Measurements from ENCODE around the gene ALKBH5. TPM values are rescaled to one million over a fixed set of nuclear protein-coding genes. Genes with fewer than 3 reads are reported as not detected.

ALKBH5 gene
- total RNA-seq, 1 donor from 2014 or later: 92.6 TPM

DNA sequence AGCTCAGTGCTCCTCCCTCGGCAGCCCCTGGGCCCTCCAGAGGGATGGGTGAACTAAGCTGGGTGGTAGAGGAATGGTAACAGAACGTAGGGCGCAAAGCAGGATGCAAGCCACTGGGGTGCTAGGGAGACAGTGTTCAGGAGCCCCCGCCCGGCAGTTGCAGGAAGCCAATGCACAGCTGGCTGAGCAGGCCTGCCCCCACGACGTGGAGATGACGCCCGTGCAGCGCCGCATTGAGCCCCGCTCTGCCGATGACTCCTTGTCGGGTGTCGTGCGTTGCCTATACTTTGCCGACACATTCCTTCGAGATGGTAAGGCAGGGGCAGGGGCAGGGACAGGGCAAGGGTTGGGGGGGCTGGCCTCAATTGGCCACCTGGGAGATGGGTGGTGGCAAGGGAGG is 54.7 kb downstream of the ALKBH5 start:
- H3K27me3 ChIP-seq (ENCODE audit: insufficient read depth, low read length): no peaks in the 10 kb centered on the region
- FAIRE-seq (no peak), DNase-seq (ENCODE audit: low read depth) (no peak)
- H3K4me1 Mint-ChIP-seq (ENCODE audit: low read depth, unreplicated experiment): peaks cover 6% of the 10 kb centered on the region
- H4K20me1 ChIP-seq (ENCODE audit: insufficient read depth, low read length): peaks cover 12% of the 10 kb centered on the region
- no peak overlapping the region for H3K27ac Mint-ChIP-seq (ENCODE audit: unreplicated experiment)
- TF ChIP-seq, protein P1, sequence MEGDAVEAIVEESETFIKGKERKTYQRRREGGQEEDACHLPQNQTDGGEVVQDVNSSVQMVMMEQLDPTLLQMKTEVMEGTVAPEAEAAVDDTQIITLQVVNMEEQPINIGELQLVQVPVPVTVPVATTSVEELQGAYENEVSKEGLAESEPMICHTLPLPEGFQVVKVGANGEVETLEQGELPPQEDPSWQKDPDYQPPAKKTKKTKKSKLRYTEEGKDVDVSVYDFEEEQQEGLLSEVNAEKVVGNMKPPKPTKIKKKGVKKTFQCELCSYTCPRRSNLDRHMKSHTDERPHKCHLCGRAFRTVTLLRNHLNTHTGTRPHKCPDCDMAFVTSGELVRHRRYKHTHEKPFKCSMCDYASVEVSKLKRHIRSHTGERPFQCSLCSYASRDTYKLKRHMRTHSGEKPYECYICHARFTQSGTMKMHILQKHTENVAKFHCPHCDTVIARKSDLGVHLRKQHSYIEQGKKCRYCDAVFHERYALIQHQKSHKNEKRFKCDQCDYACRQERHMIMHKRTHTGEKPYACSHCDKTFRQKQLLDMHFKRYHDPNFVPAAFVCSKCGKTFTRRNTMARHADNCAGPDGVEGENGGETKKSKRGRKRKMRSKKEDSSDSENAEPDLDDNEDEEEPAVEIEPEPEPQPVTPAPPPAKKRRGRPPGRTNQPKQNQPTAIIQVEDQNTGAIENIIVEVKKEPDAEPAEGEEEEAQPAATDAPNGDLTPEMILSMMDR (IDR thresholded peaks at IDR 0.05; ENCODE audit: insufficient read depth, low read depth, low read length): no peak
- no peak for TF ChIP-seq EZH2 (IDR thresholded peaks at IDR 0.05; ENCODE audit: insufficient read depth, low read length)
- no peak overlapping the region for H3K4me3 ChIP-seq (ENCODE audit: insufficient read depth, low read depth, low read length)
- no peak overlapping the region for H3K27ac ChIP-seq (ENCODE audit: low read depth, low read length)
- H3K4me3 Mint-ChIP-seq (ENCODE audit: unreplicated experiment): no peak overlapping the region
- H3K79me2 ChIP-seq (ENCODE audit: insufficient read depth, low read length): no peaks in the 10 kb centered on the region
- no peak overlapping the region for H3K4me2 ChIP-seq (ENCODE audit: low read length)
- no peaks in the 10 kb centered on the region for H3K9me3 ChIP-seq (ENCODE audit: insufficient read depth, low read depth, low read length)
- no peaks in the 10 kb centered on the region for H3K27me3 Mint-ChIP-seq (ENCODE audit: low read depth, unreplicated experiment)
- H2AFZ ChIP-seq (ENCODE audit: low read depth, low read length): no peak overlapping the region
- no peak overlapping the region for H3K9ac ChIP-seq (ENCODE audit: low read length)
- peaks cover 17% of the 10 kb centered on the region for H3K4me1 ChIP-seq (ENCODE audit: insufficient read depth, low read length)
- H3K9me3 Mint-ChIP-seq (ENCODE audit: unreplicated experiment): no peaks in the 10 kb centered on the region
- H3K36me3 ChIP-seq (ENCODE audit: insufficient read depth, low read length): peaks cover 3% of the 10 kb centered on the region
- H3K36me3 Mint-ChIP-seq (ENCODE audit: low read depth, unreplicated experiment): peaks cover 21% of the 10 kb centered on the region

DNA sequence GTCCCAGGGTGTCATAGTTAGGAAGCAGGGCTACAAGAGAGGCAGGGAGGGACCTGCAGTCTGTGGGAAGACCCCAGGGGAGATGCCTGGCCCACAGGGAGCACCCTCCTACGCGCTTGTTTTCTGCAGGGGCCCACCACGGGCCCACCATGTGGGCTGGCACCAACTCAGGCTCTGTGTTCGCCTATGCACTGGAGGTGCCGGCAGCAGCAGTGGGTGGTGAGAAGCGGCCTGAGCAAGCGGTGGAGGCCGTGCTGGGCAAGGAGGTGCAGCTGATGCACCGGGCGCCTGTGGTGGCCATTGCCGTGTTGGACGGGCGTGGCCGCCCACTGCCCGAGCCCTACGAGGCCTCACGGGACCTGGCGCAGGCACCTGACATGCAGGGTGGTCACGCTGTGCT is 56.8 kb downstream of the ALKBH5 start:
- H3K4me3 ChIP-seq (ENCODE audit: insufficient read depth, low read depth, low read length): no peak overlapping the region
- Mint-ChIP-seq H3K9me3 (ENCODE audit: unreplicated experiment) (no peaks in the 10 kb centered on the region), H3K36me3 (ENCODE audit: low read depth, unreplicated experiment) (peaks cover 23% of the 10 kb centered on the region), H3K4me3 (ENCODE audit: unreplicated experiment) (no peak overlapping the region), H3K27me3 (ENCODE audit: low read depth, unreplicated experiment) (no peaks in the 10 kb centered on the region), H3K4me1 (ENCODE audit: low read depth, unreplicated experiment) (peaks cover 6% of the 10 kb centered on the region), H3K27ac (ENCODE audit: unreplicated experiment) (no peak overlapping the region)
- H3K9me3 ChIP-seq (ENCODE audit: insufficient read depth, low read depth, low read length): no peaks in the 10 kb centered on the region
- peaks cover 13% of the 10 kb centered on the region for H3K4me1 ChIP-seq (ENCODE audit: insufficient read depth, low read length)
- no peaks in the 10 kb centered on the region for H3K27me3 ChIP-seq (ENCODE audit: insufficient read depth, low read length)
- H3K36me3 ChIP-seq (ENCODE audit: insufficient read depth, low read length): peaks cover 10% of the 10 kb centered on the region
- FAIRE-seq (no peak), DNase-seq (ENCODE audit: low read depth) (no peak)
- H3K9ac ChIP-seq (ENCODE audit: low read length): no peak overlapping the region
- H4K20me1 ChIP-seq (ENCODE audit: insufficient read depth, low read length): peaks cover 23% of the 10 kb centered on the region
- H3K79me2 ChIP-seq (ENCODE audit: insufficient read depth, low read length): no peaks in the 10 kb centered on the region
- no peak overlapping the region for H3K4me2 ChIP-seq (ENCODE audit: low read length)
- H3K27ac ChIP-seq (ENCODE audit: low read depth, low read length): no peak overlapping the region
- TF ChIP-seq EZH2 (IDR thresholded peaks at IDR 0.05; ENCODE audit: insufficient read depth, low read length): no peak
- TF ChIP-seq, protein P1 (IDR thresholded peaks at IDR 0.05; ENCODE audit: insufficient read depth, low read depth, low read length): no peak
- no peak overlapping the region for H2AFZ ChIP-seq (ENCODE audit: low read depth, low read length)

DNA sequence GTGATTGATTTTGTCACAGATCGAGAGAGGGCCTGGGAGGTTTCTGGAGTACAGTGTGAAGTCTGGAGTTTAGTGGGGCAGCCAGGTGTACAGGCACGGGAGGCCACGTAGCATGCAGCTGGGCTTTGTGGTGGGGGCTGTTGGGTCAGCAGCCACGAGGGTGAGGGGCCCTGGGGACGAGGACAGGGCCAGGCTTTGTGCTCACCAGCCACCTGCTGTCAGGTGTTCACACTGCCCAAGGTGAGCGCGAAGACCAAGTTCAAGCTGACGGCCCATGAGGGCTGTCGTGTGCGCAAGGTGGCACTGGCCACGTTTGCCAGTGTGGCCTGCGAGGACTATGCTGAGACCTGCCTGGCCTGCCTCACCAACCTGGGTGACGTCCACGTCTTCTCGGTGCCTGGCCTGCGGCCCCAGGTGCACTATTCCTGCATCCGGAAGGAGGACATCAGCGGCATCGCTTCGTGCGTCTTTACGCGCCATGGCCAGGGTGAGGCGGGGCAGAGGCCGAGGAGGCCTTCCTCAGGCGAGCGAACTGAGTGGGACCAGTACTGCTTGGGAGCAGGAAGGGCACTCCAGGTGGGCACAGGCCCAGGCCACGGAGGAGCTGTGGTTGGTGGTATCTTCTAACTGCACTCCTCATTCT is 57.7 kb downstream of the ALKBH5 start:
- H3K4me3 ChIP-seq (ENCODE audit: insufficient read depth, low read depth, low read length): no peak overlapping the region
- H3K9me3 Mint-ChIP-seq (ENCODE audit: unreplicated experiment): no peaks in the 10 kb centered on the region
- peaks cover 17% of the 10 kb centered on the region for H3K36me3 ChIP-seq (ENCODE audit: insufficient read depth, low read length)
- FAIRE-seq: no peak
- DNase-seq (ENCODE audit: low read depth): no peak
- no peak overlapping the region for H3K9ac ChIP-seq (ENCODE audit: low read length)
- no peak overlapping the region for H3K4me3 Mint-ChIP-seq (ENCODE audit: unreplicated experiment)
- H3K9me3 ChIP-seq (ENCODE audit: insufficient read depth, low read depth, low read length): no peaks in the 10 kb centered on the region
- peaks cover 4% of the 10 kb centered on the region for H3K4me1 ChIP-seq (ENCODE audit: insufficient read depth, low read length)
- H3K4me2 ChIP-seq (ENCODE audit: low read length): no peak overlapping the region
- peaks cover 25% of the 10 kb centered on the region for H3K36me3 Mint-ChIP-seq (ENCODE audit: low read depth, unreplicated experiment)
- H4K20me1 ChIP-seq (ENCODE audit: insufficient read depth, low read length): peaks cover 32% of the 10 kb centered on the region
- H3K27ac Mint-ChIP-seq (ENCODE audit: unreplicated experiment): peak overlapping the region; percentile 75
- H3K4me1 Mint-ChIP-seq (ENCODE audit: low read depth, unreplicated experiment): no peaks in the 10 kb centered on the region
- H3K79me2 ChIP-seq (ENCODE audit: insufficient read depth, low read length): no peaks in the 10 kb centered on the region
- TF ChIP-seq EZH2 (IDR thresholded peaks at IDR 0.05; ENCODE audit: insufficient read depth, low read length): no peak
- TF ChIP-seq, protein P1 (IDR thresholded peaks at IDR 0.05; ENCODE audit: insufficient read depth, low read depth, low read length): no peak
- H3K27me3 Mint-ChIP-seq (ENCODE audit: low read depth, unreplicated experiment): no peaks in the 10 kb centered on the region
- no peak overlapping the region for H2AFZ ChIP-seq (ENCODE audit: low read depth, low read length)
- H3K27me3 ChIP-seq (ENCODE audit: insufficient read depth, low read length): no peaks in the 10 kb centered on the region
- H3K27ac ChIP-seq (ENCODE audit: low read depth, low read length): no peak overlapping the region
